AML-193 (cell line): ENCODE results near the gene EFCC1.

Experiments
- DNase-seq, 2 experiments: peaks; one replicate each; lab custom pipeline; 2025; lab: John Stamatoyannopoulos, UW

Gene EFCC1

GRCh38 chr3:129032716-129033115, 31.6 kb downstream of the EFCC1 start:
- DNase-seq: no peak

GRCh38 chr3:129033151-129033550, 32.0 kb downstream of the EFCC1 start:
- no peak for DNase-seq

GRCh38 chr3:129033633-129034321, 32.7 kb downstream of the EFCC1 start:
- no peak for DNase-seq

GRCh38 chr3:129034642-129035041, 33.5 kb downstream of the EFCC1 start:
- no peak for DNase-seq

- no peak for DNase-seq
Measured at GRCh38 chr3:129035360-129036221, 34.5 kb downstream of the EFCC1 start.

GRCh38 chr3:129036222-129037092, 35.4 kb downstream of the EFCC1 start:
- no peak for DNase-seq

GRCh38 chr3:129037093-129037419, 36.0 kb downstream of the EFCC1 start:
- no peak for DNase-seq

- DNase-seq: no peak
Measured at GRCh38 chr3:129038121-129038855, 37.2 kb downstream of the EFCC1 start.

- no peak for DNase-seq
Measured at GRCh38 chr3:129039271-129040038, 38.4 kb downstream of the EFCC1 start.

GRCh38 chr3:129040039-129040336, 38.9 kb downstream of the EFCC1 start:
- no peak for DNase-seq

GRCh38 chr3:129040579-129041300, 39.6 kb downstream of the EFCC1 start:
- no peak for DNase-seq

- DNase-seq: no peak
Measured at GRCh38 chr3:129045675-129046036, 44.6 kb downstream of the EFCC1 start.

GRCh38 chr3:129046037-129046731, 45.1 kb downstream of the EFCC1 start:
- DNase-seq: no peak

GRCh38 chr3:129046732-129047552, 45.8 kb downstream of the EFCC1 start:
- no peak for DNase-seq

- no peak for DNase-seq
Measured at GRCh38 chr3:129047553-129047839, 46.4 kb downstream of the EFCC1 start.

- DNase-seq: no peak
Measured at GRCh38 chr3:129050556-129051295, 49.6 kb downstream of the EFCC1 start.

- DNase-seq: no peak
Measured at GRCh38 chr3:129051871-129052340, 50.8 kb downstream of the EFCC1 start.

- no peak for DNase-seq
Measured at GRCh38 chr3:129052675-129053074, 51.6 kb downstream of the EFCC1 start.
